ENCODE results near the gene BBOX1. TPM values are rescaled to one million over a fixed set of nuclear protein-coding genes. Genes with fewer than 3 reads are reported as not detected.

BBOX1 gene
- total and polyA plus RNA-seq, 12 donors, result 0.25 TPM; not detected in 11

- no peak overlapping the region for H3K4me3 ChIP-seq
- no peaks in the 10 kb centered on the region for H3K4me1 ChIP-seq
- no peak for TF ChIP-seq CTCF (IDR thresholded peaks at IDR 0.05)
- H3K9me3 ChIP-seq, result no peaks in the 10 kb centered on the region
- intact Hi-C loops (cut with DNase I), result loop anchor here (2.0 to 10.0 kb wide), 6 partner anchors 405 to 865 kb away; no protein-coding TSS in a partner anchor
- no peak overlapping the region for H3K27ac ChIP-seq
- 39% methylated on average over 2 of the region's 2 CpGs for WGBS, 2 donors
- DNase-seq, result no peak
- no peaks in the 10 kb centered on the region for H3K36me3 ChIP-seq
- peak in 4 of 8 donors; percentile 11 to 66 (median 38) for ATAC-seq
- H3K27me3 ChIP-seq, result no peaks in the 10 kb centered on the region
Measured at GRCh38 chr11:27159335-27159679, 118.7 kb downstream of the BBOX1 start.

GRCh38 chr11:27161071-27161470 is 120.5 kb downstream of the BBOX1 start:
- H3K4me1 ChIP-seq, result no peaks in the 10 kb centered on the region
- no peaks in the 10 kb centered on the region for H3K36me3 ChIP-seq
- no peak for DNase-seq
- H3K27me3 ChIP-seq, result no peaks in the 10 kb centered on the region
- no peak for TF ChIP-seq CTCF (IDR thresholded peaks at IDR 0.05)
- intact Hi-C loops (cut with DNase I), result loop anchor here in 2 of 10 donors (5.0 kb wide), 2 partner anchors 409 to 864 kb away; no protein-coding TSS in a partner anchor
- H3K4me3 ChIP-seq, result no peak overlapping the region
- 74 to 80% methylated on average over 2 of the region's 2 CpGs for WGBS, 2 donors
- ATAC-seq, result no peak
- no peak overlapping the region for H3K27ac ChIP-seq
- H3K9me3 ChIP-seq, result no peaks in the 10 kb centered on the region

- H3K27me3 ChIP-seq, result no peaks in the 10 kb centered on the region
- DNase-seq (no peak), ATAC-seq (no peak)
- no peaks in the 10 kb centered on the region for H3K4me1 ChIP-seq
- H3K9me3 ChIP-seq, result no peaks in the 10 kb centered on the region
- no peak for TF ChIP-seq CTCF (IDR thresholded peaks at IDR 0.05)
- no peak overlapping the region for H3K4me3 ChIP-seq
- WGBS, 2 donors, result 54 to 69% methylated on average over 1 of the region's 1 CpG
- no peaks in the 10 kb centered on the region for H3K36me3 ChIP-seq
- intact Hi-C loops (cut with DNase I), result loop anchor here in 2 of 10 donors (5.0 kb wide), 2 partner anchors 410 to 865 kb away; no protein-coding TSS in a partner anchor
- H3K27ac ChIP-seq, result no peak overlapping the region
Measured at GRCh38 chr11:27162237-27162636, 121.6 kb downstream of the BBOX1 start.

GRCh38 chr11:27166130-27166529 is 125.5 kb downstream of the BBOX1 start:
- DNase-seq (no peak), ATAC-seq (no peak)
- Histone ChIP-seq H3K9me3 (no peaks in the 10 kb centered on the region), H3K36me3 (no peaks in the 10 kb centered on the region), H3K4me3 (no peak overlapping the region), H3K4me1 (no peaks in the 10 kb centered on the region), H3K27me3 (peaks cover 0 to 5% (median 0%) of the 10 kb centered on the region in 7 donors), H3K27ac (no peak overlapping the region)
- intact Hi-C loops (cut with DNase I), result no loop called here
- TF ChIP-seq CTCF (IDR thresholded peaks at IDR 0.05), result no peak
- 15 to 16% methylated on average over 2 of the region's 2 CpGs for WGBS, 2 donors
